AG20443 (cell line): ENCODE measurements around the gene PRKD1.

Experiments used
- DNase-seq: peaks from one replicate; pipeline ENCODE4 v3.0.0; 2012; ENCODE audit warnings: low spot score, mixed read lengths

The PRKD1 gene

DNA sequence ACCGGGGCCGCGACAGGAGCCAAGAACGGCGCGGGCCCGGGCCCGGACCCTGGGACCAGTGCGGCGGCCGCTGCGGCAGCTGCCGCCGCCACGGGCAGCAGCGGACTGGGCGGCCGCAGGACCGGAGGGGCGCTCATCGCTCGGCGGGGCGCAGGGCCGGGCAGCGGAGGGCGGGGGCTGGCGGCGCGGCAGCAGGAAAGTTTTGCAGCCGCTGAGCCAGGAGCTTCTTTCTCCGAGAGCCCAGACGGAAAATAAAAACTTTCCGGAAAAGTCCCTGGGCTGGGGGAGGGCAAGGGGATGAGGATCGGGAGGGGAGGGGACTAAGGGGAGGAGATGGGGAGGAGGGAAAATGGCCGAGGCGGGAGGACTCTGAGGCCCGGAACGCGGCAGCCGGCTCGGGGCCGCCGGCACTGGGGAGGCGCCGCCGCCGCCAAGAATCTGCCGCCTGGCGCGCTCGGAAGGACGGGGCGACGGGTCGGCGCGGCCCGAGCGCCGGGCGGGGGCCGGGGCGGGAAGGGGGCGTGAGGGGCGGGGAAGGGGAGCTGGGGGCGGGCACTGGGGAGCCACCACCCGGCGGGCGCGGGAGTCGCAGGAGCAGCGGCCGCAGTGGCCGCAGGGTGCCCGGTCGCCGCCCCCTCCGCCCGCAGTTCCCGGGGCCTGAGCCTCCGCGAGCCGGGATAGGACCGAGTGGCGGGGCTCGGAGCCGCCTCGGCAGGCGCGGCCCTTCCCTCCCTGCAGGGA is at the start of gene PRKD1:
TSS of gene PRKD1 (minus strand) at position 472 of the 741 bp plus-strand sequence.
- peak; percentile 90 for DNase-seq

- no peak for DNase-seq
These were observed 43.5 kb upstream of the PRKD1 start for GRCh38 chr14:29971101-29971500.

- DNase-seq: no peak
These were observed 27.4 kb upstream of the PRKD1 start for GRCh38 chr14:29955087-29955486.

DNA sequence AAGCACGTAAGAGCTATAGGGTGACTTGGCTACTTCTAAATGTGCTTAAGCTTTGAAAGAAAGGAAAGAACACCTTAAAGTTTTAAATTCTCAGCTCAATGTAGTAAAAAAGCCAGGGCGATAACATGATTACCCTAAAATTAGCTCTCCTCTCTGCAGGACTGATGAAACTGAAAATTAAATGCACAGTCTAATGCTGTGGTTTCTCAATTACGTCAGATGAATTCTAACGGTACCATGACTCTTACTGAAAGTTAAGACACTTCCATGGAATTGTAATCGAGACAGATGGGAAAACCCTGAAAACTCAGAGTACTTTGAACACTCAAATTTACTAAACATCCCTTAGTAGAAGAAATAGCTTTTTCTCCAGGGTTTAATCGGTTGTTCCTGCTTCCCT is 25.9 kb upstream of the PRKD1 start:
- peak; percentile 42 for DNase-seq

DNA sequence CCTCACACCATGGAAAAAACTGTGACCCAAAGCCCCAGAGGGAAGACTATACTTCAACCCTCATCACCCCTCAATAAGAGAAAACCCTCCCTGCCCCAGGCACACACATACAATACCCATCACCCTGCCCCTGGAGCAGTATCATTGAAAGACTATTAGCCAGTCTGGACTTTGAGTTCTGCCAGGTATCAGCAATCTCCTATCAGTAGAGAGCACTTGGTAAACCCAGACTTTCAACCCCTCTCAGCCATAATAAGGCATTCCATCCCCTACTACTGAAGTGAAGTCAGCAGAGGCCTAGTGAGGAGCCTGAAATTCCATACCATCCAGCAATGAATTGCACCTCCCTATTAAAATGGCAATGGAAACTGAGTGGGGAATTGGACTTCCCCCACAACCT is 16.4 kb upstream of the PRKD1 start:
- no peak for DNase-seq

GRCh38 chr14:29941401-29941800 is 13.8 kb upstream of the PRKD1 start:
- DNase-seq: no peak

DNA sequence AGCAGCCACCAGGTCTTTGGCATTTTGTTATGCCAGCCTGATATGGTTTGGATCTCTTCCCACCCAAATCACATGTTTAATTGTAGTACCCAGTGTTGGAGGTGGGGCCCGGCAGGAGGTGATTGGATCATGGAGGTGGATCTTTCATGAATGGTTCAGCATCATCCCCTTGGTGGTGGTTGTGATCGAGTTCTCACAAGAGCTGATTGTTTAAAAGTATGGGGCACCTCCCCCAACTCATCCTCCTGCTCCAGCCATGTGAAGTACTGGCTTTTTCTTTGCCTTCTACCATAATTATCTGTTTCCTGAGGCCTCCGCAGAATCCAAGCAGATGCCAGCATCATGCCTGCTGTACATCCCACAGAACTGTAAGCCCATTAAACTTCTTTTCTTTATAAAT is 12.8 kb upstream of the PRKD1 start:
- DNase-seq: no peak

- no peak for DNase-seq
These were observed 9.5 kb upstream of the PRKD1 start for GRCh38 chr14:29937116-29937515.

DNA sequence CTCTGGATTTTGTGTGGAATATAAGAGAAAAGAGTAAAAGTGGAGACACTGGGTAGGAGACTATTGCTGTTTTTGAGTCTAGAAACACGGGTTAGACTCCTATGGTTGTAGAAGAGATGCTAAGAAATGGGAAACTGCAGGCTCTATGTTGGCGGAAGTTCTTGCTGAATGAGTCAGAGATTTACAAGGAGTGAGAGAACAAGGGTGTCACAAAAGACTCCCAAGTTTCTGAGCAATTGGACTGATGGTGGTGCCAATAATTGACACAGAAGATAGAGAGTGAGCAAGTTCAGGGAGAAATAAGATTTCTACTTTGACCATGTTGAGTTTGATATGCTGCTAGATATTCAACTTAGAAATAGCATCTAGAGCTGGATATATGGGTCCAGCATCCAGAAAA is 2.6 kb upstream of the PRKD1 start:
- DNase-seq: peak; percentile 52

DNA sequence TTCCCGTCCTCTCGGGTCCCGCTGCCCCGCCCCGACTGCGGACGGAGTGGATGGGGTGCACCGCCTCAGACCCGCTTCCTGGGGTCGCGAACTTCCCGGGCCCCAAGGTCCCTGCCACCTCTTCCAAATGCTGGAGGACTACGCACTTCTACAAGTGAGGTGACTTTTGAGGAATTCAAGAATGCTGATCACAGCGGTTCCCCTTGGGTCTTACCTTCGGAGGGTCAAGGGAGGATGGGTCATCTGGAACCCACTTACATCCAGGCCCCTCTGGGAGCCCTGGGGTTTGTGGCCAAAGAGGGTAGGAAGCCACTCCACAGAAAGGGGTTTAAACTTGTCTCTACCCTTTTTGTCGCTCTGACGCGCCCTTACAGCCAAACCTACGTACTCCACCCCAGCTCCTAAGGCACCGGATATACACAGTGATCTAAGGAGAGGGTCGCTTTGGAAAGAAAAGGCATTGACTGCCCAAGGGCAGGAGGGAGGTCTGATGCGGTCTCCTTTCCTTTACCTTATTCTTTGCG is 532 bp upstream of the PRKD1 start:
- DNase-seq: no peak

DNA sequence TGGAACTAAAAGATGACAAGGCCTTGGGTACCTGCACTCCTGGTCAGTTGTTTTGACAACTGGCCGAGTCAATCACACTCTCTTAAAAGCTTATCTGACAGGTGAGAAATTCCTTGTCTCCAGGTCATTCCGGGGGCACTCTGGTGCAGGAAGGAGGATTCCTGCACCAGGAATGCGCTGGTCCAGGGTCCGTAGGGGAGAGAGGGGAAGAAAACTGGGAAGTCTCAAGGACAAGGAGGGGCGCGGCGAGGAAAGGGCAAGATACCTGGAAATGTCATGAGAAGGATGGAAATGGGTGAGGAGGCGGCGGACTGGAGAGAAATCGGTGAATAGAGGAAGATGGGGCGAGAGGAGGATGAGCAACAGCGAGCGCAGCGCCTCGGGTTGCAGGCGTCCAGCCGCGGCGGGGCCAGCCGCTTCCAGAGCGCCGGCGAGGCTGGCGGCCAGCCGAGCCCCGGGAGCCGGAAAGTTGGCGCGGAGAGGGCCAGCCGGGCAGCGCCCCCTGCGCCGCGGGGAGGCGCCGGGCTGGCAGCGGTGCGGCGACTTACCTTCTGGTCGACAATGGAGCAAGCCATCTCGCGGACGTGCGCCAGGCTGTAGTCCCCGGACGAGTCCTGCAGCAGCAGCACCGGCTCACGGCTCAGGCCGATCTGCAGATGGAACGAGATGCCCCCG is 809 bp downstream of the PRKD1 start:
- DNase-seq: peak; percentile 81

- no peak for DNase-seq
These were observed 1.4 kb downstream of the PRKD1 start for GRCh38 chr14:29926228-29926627.

DNA sequence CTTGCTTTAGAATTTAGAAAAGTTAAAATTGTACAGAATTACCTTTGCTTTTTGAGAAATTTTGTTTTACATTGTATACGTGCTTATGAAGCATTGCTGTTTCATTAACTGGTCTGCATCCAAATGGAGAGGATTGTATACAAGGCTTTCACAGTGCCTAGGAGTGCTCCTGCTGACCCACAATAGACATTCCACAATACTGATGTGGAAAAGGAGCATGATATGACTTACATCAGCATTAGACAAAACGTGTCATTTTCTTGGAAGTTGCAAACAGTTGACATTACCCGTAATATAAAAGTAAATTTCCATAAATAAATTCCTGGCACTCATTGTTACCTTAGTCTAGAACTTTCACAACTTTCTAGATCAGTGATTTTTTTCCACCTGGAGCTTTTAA is 1.9 kb downstream of the PRKD1 start:
- DNase-seq: peak; percentile 14

DNA sequence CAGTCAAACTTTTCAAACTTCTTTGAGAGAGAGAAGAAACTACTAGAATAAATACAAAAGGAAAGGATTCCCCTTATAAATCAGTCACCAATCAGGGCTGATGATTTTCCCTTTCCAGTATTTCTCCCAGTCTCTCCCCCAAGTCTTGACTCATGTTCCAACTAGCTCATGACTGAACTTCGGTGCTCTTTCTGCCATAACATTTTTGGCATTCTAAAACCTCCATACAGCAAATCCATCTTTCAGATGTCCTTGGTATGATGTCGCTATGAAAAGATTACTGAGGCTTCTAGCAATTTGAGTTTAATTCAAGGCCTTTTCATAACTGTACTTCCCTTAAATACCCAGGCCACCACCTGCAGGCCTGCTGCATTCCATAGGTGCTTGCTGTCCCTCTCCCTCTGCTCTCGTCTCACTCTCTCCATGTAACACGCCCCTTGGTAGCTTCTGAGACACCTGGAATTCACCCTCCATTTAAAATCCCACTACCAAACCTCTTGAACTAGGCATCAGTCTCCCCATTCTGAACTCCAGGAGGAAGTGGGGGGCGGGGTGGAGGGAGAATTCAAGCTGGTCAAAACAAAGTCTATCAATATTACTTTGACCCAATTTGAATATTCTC is 2.4 kb downstream of the PRKD1 start:
- peak; percentile 55 for DNase-seq

- no peak for DNase-seq
These were observed 7.8 kb downstream of the PRKD1 start for GRCh38 chr14:29919845-29920244.

DNA sequence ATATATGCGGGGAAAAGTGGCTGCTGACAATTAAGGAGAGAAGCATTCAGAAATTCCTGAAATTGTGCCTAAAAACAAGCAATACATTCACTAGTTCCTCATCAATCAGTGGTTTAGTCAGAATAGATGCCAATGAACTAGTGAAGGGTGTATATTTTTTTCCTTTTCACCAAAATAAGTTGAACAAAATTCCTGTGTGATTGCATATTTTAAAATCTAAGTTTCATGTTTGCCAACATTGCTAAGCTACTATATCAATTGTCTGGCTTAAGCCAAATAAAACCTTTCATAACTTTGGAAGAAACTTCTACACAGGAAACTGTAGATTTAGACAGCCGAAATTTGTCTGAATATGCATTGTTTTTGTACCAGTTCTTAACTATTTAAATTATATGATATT is 8.7 kb downstream of the PRKD1 start:
- peak; percentile 6 for DNase-seq

DNA sequence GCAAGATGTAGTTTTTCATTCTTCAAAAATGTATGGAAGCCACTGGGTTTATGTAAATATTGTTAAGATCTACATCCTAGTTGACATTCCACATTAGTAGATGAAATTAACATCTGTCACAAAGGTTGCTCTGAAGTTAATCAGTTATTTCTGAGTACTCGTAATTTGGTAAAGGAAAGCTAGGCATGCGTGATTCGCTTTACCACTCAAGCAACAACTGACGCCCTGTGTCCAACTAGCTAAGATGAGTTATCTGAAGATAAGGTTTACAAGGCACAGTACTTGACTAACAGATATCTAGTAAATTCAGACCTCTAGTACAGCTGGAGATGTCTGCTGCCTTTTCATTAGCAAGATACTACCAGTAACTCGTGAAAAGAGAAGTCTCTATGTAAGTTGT is 14.1 kb downstream of the PRKD1 start:
- no peak for DNase-seq

GRCh38 chr14:29911810-29912209 is 15.8 kb downstream of the PRKD1 start:
- DNase-seq: no peak

DNA sequence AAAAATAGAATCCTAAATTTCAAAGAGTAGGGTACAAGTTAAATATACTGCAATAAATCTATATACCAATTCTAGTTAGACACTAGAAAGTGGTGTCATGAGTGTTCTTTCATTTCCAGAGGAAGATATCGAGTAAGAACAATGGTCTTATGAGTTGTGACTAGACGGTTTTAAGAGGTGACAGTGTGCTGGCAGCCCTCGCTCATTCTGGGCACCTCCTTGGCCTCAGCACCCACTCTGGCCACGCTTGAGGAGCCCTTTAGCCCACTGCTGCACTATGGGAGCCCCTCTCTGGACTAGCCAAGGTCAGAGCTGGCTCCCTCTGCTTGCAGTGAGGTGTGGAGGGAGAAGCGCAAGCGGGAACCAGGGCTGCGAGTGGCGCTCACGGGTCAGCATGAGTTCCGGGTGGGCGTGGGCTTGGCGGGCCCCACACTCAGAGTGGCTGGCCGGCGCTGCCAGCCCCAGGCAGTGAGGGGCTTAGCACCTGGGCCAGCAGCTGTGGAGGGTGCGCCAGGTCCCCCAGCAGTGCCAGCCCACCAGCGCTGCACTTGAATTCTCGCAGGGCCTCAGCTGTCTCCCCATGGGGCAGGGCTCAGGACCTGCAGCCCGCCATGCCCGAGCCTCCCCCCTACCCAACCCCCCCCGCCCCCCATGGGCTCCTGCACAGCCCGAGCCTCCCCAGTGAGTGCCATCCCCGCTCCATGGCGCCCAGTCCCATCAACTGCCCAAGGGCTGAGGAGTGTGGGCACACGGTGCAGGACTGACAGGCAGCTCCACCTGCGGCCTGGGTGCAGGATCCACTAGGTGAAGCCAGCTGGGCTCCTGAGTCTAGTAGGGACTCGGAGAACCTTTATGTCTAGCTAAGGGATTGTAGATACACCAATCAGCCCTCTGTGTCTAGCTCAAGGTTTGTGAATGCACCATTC is 18.7 kb downstream of the PRKD1 start:
- DNase-seq: no peak

- DNase-seq: no peak
These were observed 21.3 kb downstream of the PRKD1 start for GRCh38 chr14:29906256-29906870.

GRCh38 chr14:29905543-29905942 is 22.1 kb downstream of the PRKD1 start:
- no peak for DNase-seq
